GM19372 (cell line): Measurements from ENCODE around the gene GPRC5C.

Experiments used
- ATAC-seq: cut with Tn5 transposase; IDR thresholded peaks from one replicate; pipeline ENCODE4 v1.9.1; 2021; ENCODE audit warnings: mild to moderate bottlenecking, low read depth, moderate library complexity; ENCODE audit not compliant: unreplicated experiment

The GPRC5C gene

DNA sequence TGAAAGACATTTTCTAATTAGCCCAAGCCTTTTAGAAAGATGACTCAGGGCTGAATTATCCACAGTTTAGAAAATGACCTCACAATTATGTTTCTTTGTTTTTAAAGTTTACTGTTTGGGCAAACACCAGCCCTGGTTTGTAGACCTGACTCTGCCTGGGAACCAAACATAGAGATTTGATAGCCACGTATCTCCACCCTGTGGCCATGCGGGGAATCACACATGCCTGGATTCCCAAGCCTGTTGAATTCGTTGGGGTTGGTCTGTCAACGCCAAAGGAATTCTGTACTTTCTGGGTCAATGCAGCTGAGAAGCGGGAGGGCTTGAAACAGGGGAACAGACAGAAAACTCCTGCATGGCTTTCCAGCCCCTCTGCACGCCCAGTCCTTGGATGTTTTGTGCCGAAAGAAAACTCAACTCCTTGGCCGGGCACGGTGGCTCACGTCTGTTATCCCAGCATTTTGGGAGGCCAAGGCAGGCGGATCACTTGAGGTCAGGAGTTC lies 61.5 kb downstream of the GPRC5C start:
- ATAC-seq = no peak
